H9 (cell line): ENCODE measurements around the gene PDE8A. TPM values are rescaled to one million over a fixed set of nuclear protein-coding genes. Genes with fewer than 3 reads are reported as not detected.

Experiments
- DNase-seq: peaks from one replicate; pipeline ENCODE4 v3.0.0-alpha.2; 2017
- H2AFZ ChIP-seq: one replicate; pipeline ENCODE4 v1.6.1; 2013; ENCODE audit warnings: mild to moderate bottlenecking, low read length, control low read depth, moderate library complexity
- H2AK5ac ChIP-seq: 2 replicates; pipeline ENCODE4 v1.6.1; 2013; ENCODE audit warnings: low read length, control low read depth, mixed read lengths; ENCODE audit not compliant: insufficient read length
- H2BK120ac ChIP-seq: one replicate; pipeline ENCODE4 v1.6.1; 2013; ENCODE audit warnings: low read depth, mild to moderate bottlenecking, low read length, control low read depth, inconsistent platforms; ENCODE audit not compliant: poor library complexity, severe bottlenecking
- H2BK12ac ChIP-seq: 2 replicates; pipeline ENCODE4 v1.6.1; 2013; ENCODE audit warnings: low read length, control low read depth, mixed read lengths, low read depth; ENCODE audit not compliant: insufficient read length
- H2BK15ac ChIP-seq: 2 replicates; pipeline ENCODE4 v1.6.1; 2013; ENCODE audit warnings: low read depth, low read length, control low read depth
- H2BK20ac ChIP-seq: one replicate; pipeline ENCODE4 v1.6.1; 2013; ENCODE audit warnings: low read depth, mild to moderate bottlenecking, low read length, control low read depth, inconsistent platforms; ENCODE audit not compliant: poor library complexity, severe bottlenecking
- H2BK5ac ChIP-seq: 2 replicates; pipeline ENCODE4 v1.6.1; 2013; ENCODE audit warnings: low read length, control low read depth, mixed read lengths; ENCODE audit not compliant: insufficient read length
- H3K14ac ChIP-seq: 2 replicates; pipeline ENCODE4 v1.6.1; 2013; ENCODE audit warnings: low read length, control low read depth; ENCODE audit not compliant: insufficient read depth
- H3K18ac ChIP-seq: 2 replicates; pipeline ENCODE4 v1.6.1; 2013; ENCODE audit warnings: low read depth, mild to moderate bottlenecking, mixed read lengths, low read length, control low read depth; ENCODE audit not compliant: insufficient read length
- H3K23ac ChIP-seq: 2 replicates; pipeline ENCODE4 v1.6.1; 2013; ENCODE audit warnings: low read length, control low read depth, mixed read lengths, low read depth; ENCODE audit not compliant: insufficient read length
- H3K23me2 ChIP-seq: 2 replicates; pipeline ENCODE4 v1.6.1; 2013; ENCODE audit warnings: low read depth, mild to moderate bottlenecking, mixed read lengths, low read length, control low read depth; ENCODE audit not compliant: insufficient read length, poor library complexity, severe bottlenecking
- H3K27ac ChIP-seq: 2 replicates; pipeline ENCODE4 v1.5.1; 2013; ENCODE audit warnings: low read length, control low read depth, mixed read lengths, low read depth; ENCODE audit not compliant: insufficient read length
- H3K27me3 ChIP-seq: 2 replicates; pipeline ENCODE4 v1.6.1; 2013; ENCODE audit warnings: low read length, control low read depth, inconsistent platforms; ENCODE audit not compliant: insufficient read depth
- H3K4ac ChIP-seq: 2 replicates; pipeline ENCODE4 v1.6.1; 2013; ENCODE audit warnings: low read depth, mild to moderate bottlenecking, control low read depth, inconsistent platforms, low read length, moderate library complexity
- H3K4me1 ChIP-seq: 2 replicates; pipeline ENCODE4 v1.6.1; 2013; ENCODE audit warnings: low read length, control low read depth, inconsistent platforms; ENCODE audit not compliant: insufficient read depth
- H3K4me2 ChIP-seq: 2 replicates; pipeline ENCODE4 v1.6.1; 2013; ENCODE audit warnings: low read length, control low read depth, mixed read lengths; ENCODE audit not compliant: insufficient read length, insufficient read depth
- H3K56ac ChIP-seq: 2 replicates; pipeline ENCODE4 v1.6.1; 2013; ENCODE audit warnings: low read depth, mild to moderate bottlenecking, mixed read lengths, low read length, control low read depth; ENCODE audit not compliant: insufficient read length
- H3K79me1 ChIP-seq: 2 replicates; pipeline ENCODE4 v1.6.1; 2013; ENCODE audit warnings: low read depth, mild to moderate bottlenecking, moderate library complexity, low read length, control low read depth, inconsistent platforms; ENCODE audit not compliant: insufficient read depth, poor library complexity, severe bottlenecking
- H3K79me2 ChIP-seq: 2 replicates; pipeline ENCODE4 v1.6.1; 2013; ENCODE audit warnings: low read length, control low read depth, inconsistent platforms; ENCODE audit not compliant: insufficient read depth
- H3K9ac ChIP-seq: 2 replicates; pipeline ENCODE4 v1.6.1; 2013; ENCODE audit warnings: low read length, control low read depth, mixed read lengths; ENCODE audit not compliant: insufficient read length; ENCODE audit errors: extremely low read depth
- H3K9me3 ChIP-seq: one replicate; pipeline ENCODE4 v1.6.1; 2013; ENCODE audit warnings: low read depth, low read length, inconsistent platforms; ENCODE audit not compliant: control insufficient read depth
- H3T11ph ChIP-seq: one replicate; pipeline ENCODE4 v1.6.1; 2013; ENCODE audit warnings: mild to moderate bottlenecking, low read length, control low read depth, inconsistent platforms
- H4K20me1 ChIP-seq: one replicate; pipeline ENCODE4 v1.6.1; 2013; ENCODE audit not compliant: control insufficient read depth, insufficient read length, insufficient read depth
- H4K5ac ChIP-seq: 2 replicates; pipeline ENCODE4 v1.6.1; 2013; ENCODE audit warnings: low read depth, mild to moderate bottlenecking, mixed read lengths, low read length, control low read depth; ENCODE audit not compliant: insufficient read length
- H4K8ac ChIP-seq: replicated peaks from 2 replicates; pipeline ENCODE4 v1.6.1; 2013; ENCODE audit warnings: low read length, control low read depth, mixed read lengths, low read depth; ENCODE audit not compliant: insufficient read length
- H4K91ac ChIP-seq: 2 replicates; pipeline ENCODE4 v1.6.1; 2013; ENCODE audit warnings: low read depth, mild to moderate bottlenecking, moderate library complexity, mixed read lengths, low read length, control low read depth; ENCODE audit not compliant: insufficient read length
- H3K27ac Mint-ChIP-seq, 3 experiments: 2 replicates in 2 of 3; 3 replicates in 1 of 3; pipeline ENCODE4 v1.8.0; 2020 to 2021; ENCODE audit warnings: mixed read lengths in 3 of 3, mild to moderate bottlenecking in 1 of 3, moderate library complexity in 1 of 3
- H3K27me3 Mint-ChIP-seq: 2 replicates; pipeline ENCODE4 v1.8.0; 2021; ENCODE audit warnings: low read depth, mild to moderate bottlenecking, moderate library complexity, mixed read lengths
- H3K36me3 Mint-ChIP-seq, 3 experiments: 2 replicates in 2 of 3; 3 replicates in 1 of 3; pipeline ENCODE4 v1.8.0; 2020 to 2021; ENCODE audit warnings: low read depth in 3 of 3, mixed read lengths in 3 of 3; ENCODE audit not compliant: insufficient read depth in 1 of 3
- H3K4me1 Mint-ChIP-seq, 2 experiments: 2 replicates each; pipeline ENCODE4 v1.8.0; 2020; ENCODE audit warnings: mixed read lengths in 2 of 2
- H3K4me3 Mint-ChIP-seq, 2 experiments: 2 replicates in 1 of 2; 3 replicates in 1 of 2; pipeline ENCODE4 v1.8.0; 2020 to 2021; ENCODE audit warnings: mild to moderate bottlenecking in 2 of 2, mixed read lengths in 2 of 2, moderate library complexity in 1 of 2
- H3K9me3 Mint-ChIP-seq, 2 experiments: 2 replicates in 1 of 2; 3 replicates in 1 of 2; pipeline ENCODE4 v1.8.0; 2020; ENCODE audit warnings: mild to moderate bottlenecking in 2 of 2, mixed read lengths in 2 of 2, moderate library complexity in 1 of 2
- WGBS: extraction: QIAGEN DNeasy Blood & Tissue Kit; methylation state at CpG from one replicate; pipeline ENCODE4 v1.1.7; 2013; ENCODE audit warnings: missing lambda C conversion rate, low lambda C conversion rate, mixed read lengths; ENCODE audit not compliant: insufficient read length; ENCODE audit errors: extremely low coverage; 5-methylcytosine and 5-hydroxymethylcytosine counted together
- total RNA-seq: library from RNA; stranded (reverse); gene quantifications from 2 replicates; pipeline ENCODE4 v1.2.1, GENCODE V29; 2021
- TF ChIP-seq, protein P1 (sequence below): fragments of 200-600 bp; sonication (generic); conservative IDR thresholded peaks from 3 replicates; pipeline ENCODE4 v1.8.0; 2021; ENCODE audit warnings: antibody characterized with exemption, mild to moderate bottlenecking

The PDE8A gene
- total RNA-seq, 1 experiment from 2014 or later: 9.3 TPM

DNA sequence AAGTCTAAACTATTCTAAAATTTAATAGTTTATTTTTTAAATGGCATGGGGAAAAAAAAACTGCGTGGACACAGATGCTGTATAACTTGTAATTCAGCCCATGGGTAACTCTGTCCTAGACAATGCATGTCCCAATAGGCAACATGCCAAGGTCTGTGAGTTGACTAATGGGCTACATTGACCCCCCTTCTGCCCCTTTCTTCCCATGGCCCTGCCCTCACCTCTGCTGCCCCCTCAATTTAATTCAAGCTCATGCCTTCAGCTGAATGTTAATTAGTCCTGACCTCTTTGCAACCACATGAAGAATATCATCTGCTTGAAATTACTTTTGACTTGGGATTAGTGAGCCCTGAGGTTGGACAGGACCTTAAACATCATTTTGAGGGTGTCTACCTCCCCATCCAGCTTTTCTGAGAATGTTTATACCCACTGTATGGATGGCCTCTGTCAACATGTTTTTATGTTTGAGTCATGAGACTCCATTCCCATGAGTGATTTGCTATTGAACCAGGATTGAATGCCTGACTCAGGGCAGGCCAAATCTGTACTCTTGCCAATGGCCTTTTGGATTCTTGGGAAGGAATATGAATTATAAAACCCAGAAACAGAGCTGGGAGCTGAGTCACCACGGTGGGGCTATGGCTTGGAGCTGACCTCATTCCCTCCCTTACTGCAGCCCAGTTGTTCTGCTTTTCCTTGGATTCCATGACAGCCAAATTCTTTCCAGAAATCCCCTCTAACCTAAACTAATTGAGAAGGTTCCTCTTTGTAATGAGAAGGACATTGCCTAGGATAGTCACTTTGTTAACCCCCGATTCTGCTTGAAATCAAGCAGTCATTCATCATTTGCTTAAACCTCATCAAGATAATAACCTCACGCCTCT, 33.5 kb upstream of the PDE8A start:
- Histone ChIP-seq H3K56ac (no peak overlapping the region), H3K4me2 (no peak overlapping the region), H2BK5ac (no peak overlapping the region), H2AK5ac (no peak overlapping the region), H3K4me1 (no peaks in the 10 kb centered on the region), H3K18ac (no peak overlapping the region), H2AFZ (no peak overlapping the region), H3K27me3 (no peaks in the 10 kb centered on the region; the same call in 1 of the 2 replicates), H3K79me2 (no peaks in the 10 kb centered on the region), H4K5ac (no peak overlapping the region), H3K79me1 (no peaks in the 10 kb centered on the region), H2BK120ac (no peak overlapping the region), H4K8ac (no peak overlapping the region), H4K20me1 (no peaks in the 10 kb centered on the region), H3K4ac (no peak overlapping the region), H3K23ac (no peak overlapping the region), H3K23me2 (no peaks in the 10 kb centered on the region), H3K27ac (no peak overlapping the region), H2BK12ac (no peak overlapping the region), H2BK20ac (no peak overlapping the region), H3K14ac (no peak overlapping the region), H3K9ac (no peak overlapping the region), H3K9me3 (no peaks in the 10 kb centered on the region), H4K91ac (no peak overlapping the region), H3T11ph (no peak overlapping the region), H2BK15ac (no peak overlapping the region)
- Mint-ChIP-seq H3K27ac (no peak overlapping the region; a peak in 1 of 7 replicates), H3K9me3 (no peaks in the 10 kb centered on the region), H3K36me3 (no peaks in the 10 kb centered on the region), H3K27me3 (no peaks in the 10 kb centered on the region), H3K4me3 (no peak overlapping the region), H3K4me1 (no peaks in the 10 kb centered on the region)
- DNase-seq: no peak
- TF ChIP-seq, protein P1, sequence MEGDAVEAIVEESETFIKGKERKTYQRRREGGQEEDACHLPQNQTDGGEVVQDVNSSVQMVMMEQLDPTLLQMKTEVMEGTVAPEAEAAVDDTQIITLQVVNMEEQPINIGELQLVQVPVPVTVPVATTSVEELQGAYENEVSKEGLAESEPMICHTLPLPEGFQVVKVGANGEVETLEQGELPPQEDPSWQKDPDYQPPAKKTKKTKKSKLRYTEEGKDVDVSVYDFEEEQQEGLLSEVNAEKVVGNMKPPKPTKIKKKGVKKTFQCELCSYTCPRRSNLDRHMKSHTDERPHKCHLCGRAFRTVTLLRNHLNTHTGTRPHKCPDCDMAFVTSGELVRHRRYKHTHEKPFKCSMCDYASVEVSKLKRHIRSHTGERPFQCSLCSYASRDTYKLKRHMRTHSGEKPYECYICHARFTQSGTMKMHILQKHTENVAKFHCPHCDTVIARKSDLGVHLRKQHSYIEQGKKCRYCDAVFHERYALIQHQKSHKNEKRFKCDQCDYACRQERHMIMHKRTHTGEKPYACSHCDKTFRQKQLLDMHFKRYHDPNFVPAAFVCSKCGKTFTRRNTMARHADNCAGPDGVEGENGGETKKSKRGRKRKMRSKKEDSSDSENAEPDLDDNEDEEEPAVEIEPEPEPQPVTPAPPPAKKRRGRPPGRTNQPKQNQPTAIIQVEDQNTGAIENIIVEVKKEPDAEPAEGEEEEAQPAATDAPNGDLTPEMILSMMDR: no peak
- no CpG with 5 or more reads among the region's 4 CpGs for WGBS
